Esophagus squamous epithelium (tissue), 4 donors: ENCODE data around the gene SPTBN2.

Source experiments
- CTCF ChIP-seq, 6 experiments: fragments of 450-650 bp in 4 of 6; fragments of 200-600 bp in 2 of 6; sonication (generic) in 2 of 6; IDR thresholded peaks; one replicate each; pipeline ENCODE4 v1.5.1; 2016 to 2019; ENCODE audit warnings: antibody characterized with exemption in 6 of 6, mild to moderate bottlenecking in 4 of 6, moderate library complexity in 4 of 6
- POLR2A ChIP-seq, 4 donors: fragments of 450-650 bp; IDR thresholded peaks; one replicate each; pipeline ENCODE4 v1.6.1; 2017; ENCODE audit warnings: antibody characterized with exemption in 4 of 4, mild to moderate bottlenecking in 4 of 4, moderate library complexity in 3 of 4

- TF ChIP-seq CTCF (IDR thresholded peaks at IDR 0.05) (no peak), POLR2A (IDR thresholded peaks at IDR 0.05) (peak in 1 of 4 donors; percentile 27)
Observed at GRCh38 chr11:66720223-66720898, 8.7 kb downstream of the SPTBN2 start.
